ENCODE data around the gene STARD13. TPM values are rescaled to one million over a fixed set of nuclear protein-coding genes. Genes with fewer than 3 reads are reported as not detected.

The STARD13 gene
- total RNA-seq, 1 experiment from 2014 or later, result 11.3 TPM

- no peak for DNase-seq
- Mint-ChIP-seq H3K27ac (ENCODE audit: unreplicated experiment) (no peak overlapping the region), H3K27me3 (ENCODE audit: unreplicated experiment) (no peaks in the 10 kb centered on the region), H3K4me3 (ENCODE audit: low read depth, unreplicated experiment) (no peak overlapping the region), H3K4me1 (ENCODE audit: low read depth, unreplicated experiment) (no peaks in the 10 kb centered on the region), H3K9me3 (ENCODE audit: low read depth, unreplicated experiment) (no peaks in the 10 kb centered on the region), H3K36me3 (ENCODE audit: insufficient read depth, unreplicated experiment) (no peaks in the 10 kb centered on the region)
- CTCF ChIA-PET, result no interaction called here
- BruUV-seq (replicated peaks), result no TSS peak
- intact Hi-C loops (cut with micrococcal nuclease; ENCODE audit: unreplicated experiment), result no loop called here
- TF ChIP-seq, protein P1, sequence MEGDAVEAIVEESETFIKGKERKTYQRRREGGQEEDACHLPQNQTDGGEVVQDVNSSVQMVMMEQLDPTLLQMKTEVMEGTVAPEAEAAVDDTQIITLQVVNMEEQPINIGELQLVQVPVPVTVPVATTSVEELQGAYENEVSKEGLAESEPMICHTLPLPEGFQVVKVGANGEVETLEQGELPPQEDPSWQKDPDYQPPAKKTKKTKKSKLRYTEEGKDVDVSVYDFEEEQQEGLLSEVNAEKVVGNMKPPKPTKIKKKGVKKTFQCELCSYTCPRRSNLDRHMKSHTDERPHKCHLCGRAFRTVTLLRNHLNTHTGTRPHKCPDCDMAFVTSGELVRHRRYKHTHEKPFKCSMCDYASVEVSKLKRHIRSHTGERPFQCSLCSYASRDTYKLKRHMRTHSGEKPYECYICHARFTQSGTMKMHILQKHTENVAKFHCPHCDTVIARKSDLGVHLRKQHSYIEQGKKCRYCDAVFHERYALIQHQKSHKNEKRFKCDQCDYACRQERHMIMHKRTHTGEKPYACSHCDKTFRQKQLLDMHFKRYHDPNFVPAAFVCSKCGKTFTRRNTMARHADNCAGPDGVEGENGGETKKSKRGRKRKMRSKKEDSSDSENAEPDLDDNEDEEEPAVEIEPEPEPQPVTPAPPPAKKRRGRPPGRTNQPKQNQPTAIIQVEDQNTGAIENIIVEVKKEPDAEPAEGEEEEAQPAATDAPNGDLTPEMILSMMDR (IDR thresholded peaks at IDR 0.05; ENCODE audit: unreplicated experiment), result no peak
Observed at GRCh38 chr13:33060815-33061214, 224.7 kb downstream of the STARD13 start.

DNA sequence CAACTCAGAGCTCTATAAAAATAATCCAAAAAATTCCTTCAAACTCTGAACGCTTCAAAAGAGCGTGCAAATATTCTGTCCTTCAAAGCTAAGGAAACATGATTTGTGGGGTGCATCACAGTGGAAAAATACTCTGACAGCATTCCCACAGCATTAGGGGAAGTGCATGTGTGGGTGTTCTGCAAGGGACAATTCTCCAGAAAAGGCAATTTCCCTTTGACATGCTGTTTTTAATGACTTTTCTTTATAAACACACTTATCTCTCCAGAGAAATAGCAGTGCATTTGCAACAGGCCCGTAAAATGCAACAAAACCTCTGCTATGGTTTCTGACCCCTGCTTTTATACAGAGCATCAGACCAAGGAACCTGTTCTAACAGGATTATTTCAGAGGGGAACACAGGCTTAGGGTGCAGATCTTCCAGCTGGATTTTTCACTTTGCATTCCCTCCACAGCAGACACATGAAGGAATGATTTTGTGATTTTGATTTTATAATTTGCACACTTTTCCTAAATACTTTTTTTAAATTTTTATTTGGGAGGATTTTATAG lies 226.7 kb downstream of the STARD13 start:
- CTCF ChIA-PET, result no interaction called here
- no TSS peak for BruUV-seq (replicated peaks)
- H3K9me3 Mint-ChIP-seq (ENCODE audit: low read depth, unreplicated experiment), result no peaks in the 10 kb centered on the region
- no peaks in the 10 kb centered on the region for H3K36me3 Mint-ChIP-seq (ENCODE audit: insufficient read depth, unreplicated experiment)
- no peak for DNase-seq
- H3K27ac Mint-ChIP-seq (ENCODE audit: unreplicated experiment), result no peak overlapping the region
- no peak overlapping the region for H3K4me3 Mint-ChIP-seq (ENCODE audit: low read depth, unreplicated experiment)
- H3K4me1 Mint-ChIP-seq (ENCODE audit: low read depth, unreplicated experiment), result no peaks in the 10 kb centered on the region
- intact Hi-C loops (cut with micrococcal nuclease; ENCODE audit: unreplicated experiment), result no loop called here
- TF ChIP-seq, protein P1 (IDR thresholded peaks at IDR 0.05; ENCODE audit: unreplicated experiment), result no peak
- H3K27me3 Mint-ChIP-seq (ENCODE audit: unreplicated experiment), result no peaks in the 10 kb centered on the region

DNA sequence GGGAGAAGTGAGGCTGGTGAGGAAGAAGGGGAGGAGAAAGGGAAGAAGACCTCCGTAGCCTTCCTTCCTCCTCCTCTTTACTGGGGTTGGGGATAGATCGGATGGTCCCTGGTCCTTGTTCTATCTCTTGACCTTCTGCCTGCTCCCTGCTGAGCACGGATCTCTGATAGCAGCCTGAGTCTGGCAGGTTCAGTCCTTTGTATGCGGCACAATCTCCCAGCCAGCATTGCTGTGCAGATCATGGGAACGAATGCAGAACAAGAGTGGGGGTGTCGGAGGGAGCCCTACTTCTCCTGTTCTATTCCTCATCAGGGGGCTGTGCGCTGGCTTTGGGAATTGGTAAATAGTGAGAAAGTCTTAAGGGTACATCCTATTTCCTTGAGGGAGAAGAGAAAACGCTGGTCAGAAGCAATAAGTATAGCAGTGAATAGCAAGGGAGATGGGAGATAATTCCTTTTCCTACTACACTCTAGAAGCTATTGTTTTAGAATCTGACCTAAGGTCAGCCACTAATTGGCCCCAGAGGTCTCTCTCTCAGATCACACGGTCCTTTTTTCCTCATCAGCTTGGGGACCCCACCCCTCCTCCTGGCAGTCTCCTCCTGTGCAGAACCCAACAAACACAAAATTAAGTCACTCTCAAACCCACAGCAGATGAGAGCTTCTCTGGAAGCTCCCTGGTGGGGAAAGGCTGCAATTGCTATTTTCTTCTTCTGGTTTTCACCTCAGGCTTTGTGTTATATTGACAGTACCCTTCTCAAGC lies 228.4 kb downstream of the STARD13 start:
- Mint-ChIP-seq H3K9me3 (ENCODE audit: low read depth, unreplicated experiment) (no peaks in the 10 kb centered on the region), H3K27me3 (ENCODE audit: unreplicated experiment) (no peaks in the 10 kb centered on the region), H3K36me3 (ENCODE audit: insufficient read depth, unreplicated experiment) (no peaks in the 10 kb centered on the region), H3K4me3 (ENCODE audit: low read depth, unreplicated experiment) (no peak overlapping the region), H3K4me1 (ENCODE audit: low read depth, unreplicated experiment) (no peaks in the 10 kb centered on the region), H3K27ac (ENCODE audit: unreplicated experiment) (no peak overlapping the region)
- CTCF ChIA-PET, result no interaction called here
- intact Hi-C loops (cut with micrococcal nuclease; ENCODE audit: unreplicated experiment), result no loop called here
- TF ChIP-seq, protein P1 (IDR thresholded peaks at IDR 0.05; ENCODE audit: unreplicated experiment), result no peak
- no TSS peak for BruUV-seq (replicated peaks)
- DNase-seq, result no peak

DNA sequence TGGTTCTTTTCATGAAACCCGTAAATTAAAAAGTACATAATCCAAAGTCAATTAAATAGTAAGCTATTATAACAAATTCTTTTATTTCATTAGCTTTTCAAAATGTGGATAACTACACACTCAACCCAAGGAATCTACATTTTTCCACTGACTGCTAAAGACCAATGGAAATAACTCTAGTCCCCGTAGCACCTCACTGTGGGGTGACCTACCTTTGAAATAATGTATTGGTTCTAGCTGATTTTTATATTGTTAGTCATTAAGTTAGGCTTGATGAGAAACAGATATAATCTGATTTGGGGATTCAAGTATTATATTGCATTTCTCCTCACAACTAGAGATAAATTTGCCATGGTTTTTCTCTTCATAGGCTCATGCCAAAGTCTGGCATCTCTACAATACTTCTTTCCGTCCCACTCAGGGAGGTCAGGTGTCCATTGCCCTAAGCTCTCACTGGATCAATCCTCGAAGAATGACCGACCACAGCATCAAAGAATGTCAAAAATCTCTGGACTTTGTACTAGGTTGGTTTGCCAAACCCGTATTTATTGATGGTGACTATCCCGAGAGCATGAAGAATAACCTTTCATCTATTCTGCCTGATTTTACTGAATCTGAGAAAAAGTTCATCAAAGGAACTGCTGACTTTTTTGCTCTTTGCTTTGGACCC lies 232.0 kb downstream of the STARD13 start:
- no peaks in the 10 kb centered on the region for H3K4me1 Mint-ChIP-seq (ENCODE audit: low read depth, unreplicated experiment)
- H3K36me3 Mint-ChIP-seq (ENCODE audit: insufficient read depth, unreplicated experiment), result no peaks in the 10 kb centered on the region
- no TSS peak for BruUV-seq (replicated peaks)
- TF ChIP-seq, protein P1 (IDR thresholded peaks at IDR 0.05; ENCODE audit: unreplicated experiment), result no peak
- no peak overlapping the region for H3K4me3 Mint-ChIP-seq (ENCODE audit: low read depth, unreplicated experiment)
- DNase-seq, result no peak
- intact Hi-C loops (cut with micrococcal nuclease; ENCODE audit: unreplicated experiment), result no loop called here
- H3K27me3 Mint-ChIP-seq (ENCODE audit: unreplicated experiment), result no peaks in the 10 kb centered on the region
- CTCF ChIA-PET, result no interaction called here
- H3K27ac Mint-ChIP-seq (ENCODE audit: unreplicated experiment), result no peak overlapping the region
- H3K9me3 Mint-ChIP-seq (ENCODE audit: low read depth, unreplicated experiment), result no peaks in the 10 kb centered on the region

Data from Calu3 (cell line).